SIG-M5 (cell line): Measurements from ENCODE around the gene TRAPPC12.
"Not testable (repeated sequence)": the region's sequence is repeated elsewhere in the genome, so short reads cannot be mapped to it uniquely, and the experiment has no call there.

Source experiments
- DNase-seq: peaks from one replicate; lab custom pipeline; 2025; lab: John Stamatoyannopoulos, UW

TRAPPC12 gene

DNA sequence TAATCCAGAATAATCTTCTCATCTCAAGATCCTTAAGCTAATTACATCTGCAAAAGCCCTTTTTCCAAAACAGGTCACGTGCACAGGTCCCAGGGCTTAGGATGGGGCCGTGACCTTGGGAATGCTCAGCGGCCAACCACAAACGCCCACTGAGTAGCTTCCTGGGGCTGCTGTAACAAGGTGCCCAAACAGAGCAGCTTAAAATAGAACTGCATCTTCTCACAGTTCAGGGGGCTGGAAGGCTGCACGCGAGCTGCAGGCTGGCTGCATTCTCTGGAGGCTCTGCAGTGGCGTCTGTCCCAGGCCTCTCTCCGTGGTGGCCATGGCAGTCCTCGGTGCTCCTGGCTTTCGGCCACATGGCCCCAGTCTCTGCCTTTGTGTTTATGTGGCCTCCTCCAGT is 107.9 kb downstream of the TRAPPC12 start:
- no peak for DNase-seq

GRCh38 chr2:3488061-3488531 is 108.6 kb downstream of the TRAPPC12 start:
- DNase-seq, result no peak

DNA sequence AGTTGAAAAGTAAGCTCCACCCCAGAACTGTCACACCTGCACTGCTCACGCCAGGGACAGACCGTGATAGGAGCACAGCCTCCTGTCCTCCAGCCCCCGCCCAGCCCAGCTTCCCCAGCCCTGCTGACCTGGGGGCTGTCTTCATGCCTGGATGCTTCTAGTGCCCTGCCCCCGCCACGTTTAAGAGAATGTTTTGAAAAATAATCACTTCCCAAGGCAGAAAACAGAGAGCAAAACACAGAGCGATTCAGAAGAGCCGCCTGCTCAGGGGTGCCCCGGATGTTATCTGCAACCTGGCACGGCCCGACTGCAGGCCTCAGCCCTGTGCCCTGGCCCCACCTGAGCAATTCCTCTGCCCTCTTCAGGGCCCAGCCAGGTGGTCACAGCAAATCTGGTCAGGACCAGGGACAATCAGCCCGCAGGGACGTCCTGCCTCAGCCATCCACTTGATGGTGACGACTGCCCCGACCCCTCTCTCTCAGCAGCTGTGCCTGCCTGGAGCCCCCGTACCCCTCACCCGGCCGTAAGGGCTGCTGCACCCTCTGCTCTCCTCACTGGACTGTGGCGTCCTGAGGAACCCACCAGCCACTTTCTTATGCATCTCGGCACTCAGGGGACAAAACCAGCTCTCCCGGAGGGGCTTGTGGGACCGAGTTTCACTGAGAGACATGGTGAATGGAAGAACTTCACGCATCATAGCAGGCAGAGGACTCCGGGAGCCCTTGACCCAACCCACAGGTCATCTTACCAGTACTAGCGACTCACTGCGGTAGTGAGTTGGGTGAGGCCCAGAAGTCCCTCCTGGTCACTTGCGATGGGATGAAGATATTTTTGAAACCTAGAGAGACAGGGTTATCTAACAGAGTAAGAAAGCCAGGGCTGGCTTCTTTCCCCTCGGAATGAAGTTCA is 109.6 kb downstream of the TRAPPC12 start:
- DNase-seq, result no peak

DNA sequence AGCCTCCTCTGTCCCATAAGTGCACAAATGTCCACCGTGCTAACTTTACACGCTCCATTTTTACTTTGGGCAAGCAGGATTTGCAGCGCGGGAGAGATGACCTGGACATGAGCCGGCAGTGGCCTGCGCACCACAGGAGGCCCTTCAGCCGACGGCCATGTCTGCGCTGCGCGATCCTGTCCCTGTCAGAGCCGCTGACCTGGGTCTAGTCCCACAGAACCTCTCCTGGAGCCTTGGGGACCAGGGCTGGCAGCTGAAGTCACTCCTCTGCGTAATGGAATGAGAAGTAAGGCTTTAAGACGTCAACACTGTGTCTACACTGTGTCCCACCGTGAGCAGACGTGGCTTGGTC is 110.2 kb downstream of the TRAPPC12 start:
- no peak for DNase-seq

DNA sequence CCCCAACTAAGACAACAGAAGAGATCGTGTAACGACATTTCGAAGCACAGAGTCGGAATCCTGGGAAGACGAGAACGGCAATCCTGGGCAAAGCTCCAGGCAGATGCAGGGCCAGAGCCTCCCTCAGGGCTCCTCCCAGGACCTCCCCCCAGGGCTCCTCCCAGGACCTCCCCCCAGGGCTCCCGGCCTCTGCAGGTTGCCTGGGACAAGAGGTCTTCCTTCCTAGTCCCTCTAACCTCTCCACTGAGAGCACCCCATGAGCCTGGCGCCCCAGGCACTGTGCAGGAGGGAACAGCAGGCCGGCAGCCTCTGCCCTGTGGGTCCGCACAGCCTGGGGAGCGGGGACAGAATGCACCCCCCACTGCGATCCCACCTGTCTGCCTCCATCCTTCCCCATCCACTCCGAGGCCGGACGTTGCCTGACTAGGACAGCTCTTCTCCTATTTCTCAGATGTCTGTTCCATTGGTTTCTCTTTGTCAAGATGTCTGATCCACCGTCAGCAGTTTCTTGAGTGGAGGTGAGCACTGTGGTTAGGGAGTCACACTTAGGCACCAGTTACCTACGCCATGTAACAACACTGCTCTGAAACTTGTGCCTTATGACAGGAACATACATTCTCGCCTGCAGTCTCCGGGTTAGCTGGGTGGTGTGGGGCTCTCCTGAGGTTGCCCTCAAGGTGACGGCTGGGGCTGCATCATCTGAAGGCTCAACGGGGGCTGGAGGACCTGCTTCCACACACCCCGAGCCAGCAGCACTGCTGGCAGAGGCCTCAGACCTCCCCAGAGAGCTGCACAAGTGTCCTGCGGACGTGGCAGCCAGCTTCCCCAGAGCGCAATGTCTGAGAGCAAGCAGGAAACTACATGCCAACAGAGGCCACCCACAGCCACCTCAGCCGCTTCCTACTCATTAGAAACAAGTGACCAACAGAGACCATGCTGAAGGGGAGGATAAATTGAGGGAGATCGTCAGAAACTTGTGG is 111.0 kb downstream of the TRAPPC12 start:
- no peak for DNase-seq

GRCh38 chr2:3491306-3491705 is 111.8 kb downstream of the TRAPPC12 start:
- no peak for DNase-seq

- DNase-seq, result no peak
Measured at GRCh38 chr2:3491716-3492474, 112.4 kb downstream of the TRAPPC12 start.

DNA sequence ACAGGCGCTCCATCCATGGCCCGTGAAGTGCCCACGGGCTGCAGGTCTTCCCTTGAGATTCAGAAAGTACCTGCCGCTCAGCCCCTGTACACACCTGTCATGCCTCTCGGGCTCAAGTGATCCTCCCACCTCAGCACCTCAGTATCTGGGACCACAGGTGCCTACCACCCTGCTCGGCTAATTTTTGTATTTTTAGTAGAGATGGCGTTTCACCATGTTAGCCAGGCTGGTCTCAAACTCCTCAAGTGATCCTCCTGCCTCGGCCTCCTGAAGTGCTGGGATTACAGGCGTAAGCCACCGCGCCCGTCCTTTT is 112.9 kb downstream of the TRAPPC12 start:
- not testable (repeated sequence) for DNase-seq

DNA sequence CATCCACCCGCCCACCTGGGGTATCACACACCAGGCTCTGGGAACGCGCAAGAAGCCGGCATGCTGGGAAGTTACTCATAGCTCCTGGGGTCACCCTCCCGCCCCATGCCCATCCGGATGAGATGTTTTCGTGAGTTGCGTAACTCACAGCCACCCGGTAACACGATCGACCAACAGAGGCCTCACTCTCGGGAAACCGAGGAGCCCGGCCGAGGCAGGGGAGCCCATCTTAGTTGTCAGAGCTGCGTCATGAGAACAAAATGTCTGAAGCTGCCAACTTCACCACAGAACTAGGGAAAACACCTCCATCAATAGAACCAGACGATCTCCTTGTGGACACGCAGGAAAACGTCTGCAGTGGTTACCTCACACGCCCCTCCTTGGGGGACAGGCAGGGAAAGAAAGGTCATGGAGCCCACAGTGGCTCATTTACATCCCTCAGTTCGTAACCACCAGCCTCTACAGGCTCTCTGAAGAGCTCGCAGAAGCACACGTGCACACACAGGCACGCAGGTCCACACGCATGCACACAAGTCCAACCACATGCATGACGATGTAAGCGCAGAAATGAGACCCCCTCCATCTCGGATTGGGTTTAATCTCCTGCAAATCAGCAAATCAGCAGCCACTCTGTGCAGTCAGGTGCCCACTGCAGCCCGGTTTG is 113.6 kb downstream of the TRAPPC12 start:
- no peak for DNase-seq

DNA sequence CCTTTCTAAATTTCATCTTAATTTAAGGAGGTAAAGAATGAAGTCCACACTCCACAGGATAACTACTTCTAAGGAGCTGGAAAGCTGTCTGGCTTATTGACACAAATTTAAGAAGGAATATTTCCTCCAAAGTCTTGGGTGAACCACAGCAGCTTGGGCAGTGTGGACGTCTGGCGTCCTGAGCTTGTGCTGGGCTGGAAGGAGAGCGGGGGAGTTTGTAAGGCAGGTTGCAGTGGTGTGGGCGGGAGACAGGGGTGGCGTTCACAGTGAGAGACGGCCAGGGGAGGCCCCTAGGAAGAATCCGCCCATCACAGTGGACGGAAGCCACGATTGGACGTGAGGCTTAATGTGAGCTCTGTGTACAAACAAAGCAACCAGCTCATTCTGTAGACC is 114.1 kb downstream of the TRAPPC12 start:
- DNase-seq, result no peak

DNA sequence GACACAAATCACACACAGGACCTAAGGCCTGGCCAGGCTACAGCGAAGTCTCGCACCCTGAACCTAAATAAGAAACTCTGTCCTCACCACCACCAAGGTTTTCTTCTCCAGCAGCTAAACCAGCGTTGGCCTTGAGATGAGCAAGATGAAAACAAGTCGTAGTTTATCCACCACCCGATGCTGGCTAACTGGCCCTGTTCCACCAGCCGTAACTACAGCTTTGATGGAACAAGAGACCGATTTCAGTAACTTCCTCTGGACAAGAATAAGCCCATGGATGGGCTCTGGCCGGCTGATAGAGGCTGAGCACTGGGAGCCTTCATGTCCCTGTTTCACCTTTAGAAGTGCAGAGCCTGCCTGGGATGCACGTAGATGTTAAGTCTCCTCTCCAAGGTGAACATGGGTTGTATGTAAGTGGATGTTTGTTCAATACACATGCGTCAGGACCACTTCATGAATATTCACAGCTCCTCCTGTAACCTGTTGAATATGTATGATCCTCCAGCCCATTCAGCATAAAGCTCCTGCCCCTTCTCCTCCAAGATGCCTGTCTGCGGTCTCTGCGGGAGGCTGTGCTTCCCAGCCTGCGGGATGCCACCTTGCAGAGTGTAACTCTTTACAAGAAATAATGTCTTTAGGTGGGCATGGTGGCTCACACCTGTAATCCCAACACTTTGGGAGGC is 115.6 kb downstream of the TRAPPC12 start:
- DNase-seq, result no peak

- DNase-seq, result not testable (repeated sequence)
Measured at GRCh38 chr2:3496708-3497080, 117.2 kb downstream of the TRAPPC12 start.

DNA sequence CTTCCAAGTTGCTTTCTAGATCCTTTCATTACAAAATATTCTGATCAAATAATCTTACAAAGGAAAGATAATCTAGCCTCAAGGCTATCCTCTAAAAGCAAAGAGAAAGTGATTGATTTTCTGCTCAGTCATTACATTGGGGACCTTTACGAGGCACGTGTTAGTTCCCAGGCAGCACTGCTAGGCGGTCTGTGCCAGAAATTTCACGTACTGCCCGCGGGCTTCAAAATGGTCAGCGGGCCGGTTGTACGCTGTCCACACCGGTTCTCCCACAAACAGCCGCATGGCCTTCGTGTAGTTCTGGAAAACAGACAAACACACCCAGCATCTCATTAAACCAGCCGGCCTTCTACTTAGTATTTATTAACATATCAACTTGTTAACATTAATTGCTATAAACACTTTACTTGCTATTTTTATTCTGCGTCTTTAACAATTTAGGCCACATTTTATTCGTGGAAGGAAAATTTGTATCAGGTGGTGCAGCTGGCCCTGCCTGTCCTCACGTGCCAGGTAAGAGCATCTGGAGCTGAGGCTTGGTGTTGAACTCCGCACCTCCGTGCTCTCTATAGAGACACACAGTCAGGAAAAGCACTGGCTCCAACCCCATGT is 119.4 kb downstream of the TRAPPC12 start:
- DNase-seq, result no peak

GRCh38 chr2:3500326-3500899 is 120.9 kb downstream of the TRAPPC12 start:
- no peak for DNase-seq

- DNase-seq, result no peak
Measured at GRCh38 chr2:3503046-3503445, 123.6 kb downstream of the TRAPPC12 start.

GRCh38 chr2:3503483-3503882 is 124.0 kb downstream of the TRAPPC12 start:
- DNase-seq, result no peak

DNA sequence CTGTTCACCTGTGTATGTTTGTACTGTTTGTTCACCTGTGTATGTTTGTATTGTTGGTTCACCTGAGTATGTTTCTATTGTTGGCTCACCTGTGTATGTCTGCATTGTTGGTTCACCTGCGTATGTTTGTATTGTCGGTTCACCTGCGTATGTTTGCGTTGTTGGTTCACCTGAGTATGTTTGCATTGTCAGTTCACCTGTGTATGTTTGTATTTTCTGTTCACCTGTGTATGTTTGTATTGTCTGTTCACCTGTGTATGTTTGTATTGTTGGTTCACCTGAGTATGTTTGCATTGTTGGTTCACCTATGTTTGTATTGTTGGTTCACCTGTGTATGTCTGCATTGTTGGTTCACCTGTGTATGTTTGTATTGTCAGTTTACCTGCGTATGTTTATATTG is 125.2 kb downstream of the TRAPPC12 start:
- DNase-seq, result no peak

GRCh38 chr2:3505771-3506170 is 126.3 kb downstream of the TRAPPC12 start:
- DNase-seq, result no peak

DNA sequence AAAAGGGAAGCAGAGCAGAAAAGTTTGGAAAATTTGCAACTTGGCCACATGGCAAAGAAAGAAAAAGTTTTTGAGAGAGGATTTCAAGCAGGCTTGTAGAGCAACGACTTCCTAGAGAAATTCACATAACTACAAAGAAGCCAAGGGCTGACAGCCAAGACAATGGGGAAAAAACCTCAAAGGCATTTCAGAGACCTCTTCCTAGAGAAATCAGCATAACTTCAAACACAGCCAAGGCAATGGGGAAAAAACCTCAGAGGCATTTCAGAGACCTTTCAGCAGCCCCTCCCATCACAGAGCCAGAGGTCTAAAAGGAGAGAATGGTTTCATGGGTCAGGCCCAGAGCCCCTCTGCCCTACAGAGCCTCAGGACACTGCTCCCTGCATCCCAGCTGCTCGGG is 132.6 kb downstream of the TRAPPC12 start:
- DNase-seq, result no peak
